AG04450 (cell line): ENCODE data around the gene GRB10. TPM values are rescaled to one million over a fixed set of nuclear protein-coding genes. Genes with fewer than 3 reads are reported as not detected.

Source experiments
- CTCF ChIA-PET: fragments of 300-600, 350-600 bp; formaldehyde crosslinking; extraction: SDS; loops from one replicate; lab custom pipeline; 2022; ENCODE audit warnings: antibody characterized with exemption, inconsistent platforms; lab: Charles Lee
- POLR2A ChIA-PET: fragments of 350-600 bp; formaldehyde crosslinking; extraction: SDS; loops from one replicate; lab custom pipeline; 2021; ENCODE audit warnings: antibody characterized with exemption, inconsistent platforms; lab: Yijun Ruan, JAX
- DNase-seq: peaks from one replicate; pipeline ENCODE4 v3.0.0-alpha.2; 2011; ENCODE audit warnings: low read depth, low spot score
- H3K27ac ChIP-seq: one replicate; pipeline ENCODE4 v1.5.1; 2012; ENCODE audit warnings: low read depth, low read length, control low read depth
- H3K27me3 ChIP-seq: one replicate; pipeline ENCODE4 v1.6.0; 2012; ENCODE audit warnings: low read length; ENCODE audit not compliant: control insufficient read depth, insufficient read depth
- H3K4me3 ChIP-seq: 2 replicates; pipeline ENCODE4 v1.5.1; 2011; ENCODE audit warnings: mild to moderate bottlenecking, low read depth, low read length, control low read depth
- H3K9me3 ChIP-seq: 2 replicates; pipeline ENCODE4 v1.5.1; 2012; ENCODE audit warnings: low read length; ENCODE audit not compliant: control insufficient read depth, insufficient read depth
- polyA plus RNA-seq: library from polyadenylated mRNA; depleted of rRNA; stranded (reverse); fragments of >200 nt; gene quantifications from 2 replicates; pipeline ENCODE4 v1.2.3, GENCODE V29; 2011
- TF ChIP-seq, protein P1 (sequence below): IDR thresholded peaks from 2 replicates; pipeline ENCODE4 v1.5.1; 2011; ENCODE audit warnings: low read depth, low read length, control low read depth, inconsistent platforms

Gene GRB10
- polyA plus RNA-seq, 1 experiment: 8.0 TPM

DNA sequence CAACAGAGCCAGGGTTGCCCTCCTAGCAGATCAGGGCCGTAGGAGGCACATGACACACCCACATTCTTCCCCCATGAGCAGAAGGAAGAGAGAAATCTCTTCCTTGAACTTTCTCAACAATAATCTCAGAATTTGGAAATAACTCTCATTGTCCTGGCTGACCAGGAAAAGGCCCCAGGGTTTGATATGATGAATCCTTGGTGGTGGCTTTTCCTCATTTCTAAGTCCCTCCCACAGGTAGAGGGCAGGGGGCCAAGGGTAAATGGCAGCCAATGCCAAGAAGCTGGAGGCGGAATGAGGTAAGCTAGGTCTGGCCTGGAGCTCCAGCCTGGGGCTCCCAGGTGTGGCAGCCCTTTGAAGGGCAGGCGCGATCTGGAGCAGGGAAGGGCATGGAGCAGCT, 67.8 kb downstream of the GRB10 start:
- Histone ChIP-seq H3K27me3 (no peaks in the 10 kb centered on the region), H3K9me3 (no peaks in the 10 kb centered on the region), H3K4me3 (no peak overlapping the region), H3K27ac (no peak overlapping the region)
- TF ChIP-seq, protein P1, sequence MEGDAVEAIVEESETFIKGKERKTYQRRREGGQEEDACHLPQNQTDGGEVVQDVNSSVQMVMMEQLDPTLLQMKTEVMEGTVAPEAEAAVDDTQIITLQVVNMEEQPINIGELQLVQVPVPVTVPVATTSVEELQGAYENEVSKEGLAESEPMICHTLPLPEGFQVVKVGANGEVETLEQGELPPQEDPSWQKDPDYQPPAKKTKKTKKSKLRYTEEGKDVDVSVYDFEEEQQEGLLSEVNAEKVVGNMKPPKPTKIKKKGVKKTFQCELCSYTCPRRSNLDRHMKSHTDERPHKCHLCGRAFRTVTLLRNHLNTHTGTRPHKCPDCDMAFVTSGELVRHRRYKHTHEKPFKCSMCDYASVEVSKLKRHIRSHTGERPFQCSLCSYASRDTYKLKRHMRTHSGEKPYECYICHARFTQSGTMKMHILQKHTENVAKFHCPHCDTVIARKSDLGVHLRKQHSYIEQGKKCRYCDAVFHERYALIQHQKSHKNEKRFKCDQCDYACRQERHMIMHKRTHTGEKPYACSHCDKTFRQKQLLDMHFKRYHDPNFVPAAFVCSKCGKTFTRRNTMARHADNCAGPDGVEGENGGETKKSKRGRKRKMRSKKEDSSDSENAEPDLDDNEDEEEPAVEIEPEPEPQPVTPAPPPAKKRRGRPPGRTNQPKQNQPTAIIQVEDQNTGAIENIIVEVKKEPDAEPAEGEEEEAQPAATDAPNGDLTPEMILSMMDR: no peak
- DNase-seq: no peak
- ChIA-PET POLR2A (no interaction called here), CTCF (interaction anchor here (1.0 kb wide), 1 partner anchor 297 kb away, joined by 3 read pairs; no protein-coding TSS in a partner anchor)

DNA sequence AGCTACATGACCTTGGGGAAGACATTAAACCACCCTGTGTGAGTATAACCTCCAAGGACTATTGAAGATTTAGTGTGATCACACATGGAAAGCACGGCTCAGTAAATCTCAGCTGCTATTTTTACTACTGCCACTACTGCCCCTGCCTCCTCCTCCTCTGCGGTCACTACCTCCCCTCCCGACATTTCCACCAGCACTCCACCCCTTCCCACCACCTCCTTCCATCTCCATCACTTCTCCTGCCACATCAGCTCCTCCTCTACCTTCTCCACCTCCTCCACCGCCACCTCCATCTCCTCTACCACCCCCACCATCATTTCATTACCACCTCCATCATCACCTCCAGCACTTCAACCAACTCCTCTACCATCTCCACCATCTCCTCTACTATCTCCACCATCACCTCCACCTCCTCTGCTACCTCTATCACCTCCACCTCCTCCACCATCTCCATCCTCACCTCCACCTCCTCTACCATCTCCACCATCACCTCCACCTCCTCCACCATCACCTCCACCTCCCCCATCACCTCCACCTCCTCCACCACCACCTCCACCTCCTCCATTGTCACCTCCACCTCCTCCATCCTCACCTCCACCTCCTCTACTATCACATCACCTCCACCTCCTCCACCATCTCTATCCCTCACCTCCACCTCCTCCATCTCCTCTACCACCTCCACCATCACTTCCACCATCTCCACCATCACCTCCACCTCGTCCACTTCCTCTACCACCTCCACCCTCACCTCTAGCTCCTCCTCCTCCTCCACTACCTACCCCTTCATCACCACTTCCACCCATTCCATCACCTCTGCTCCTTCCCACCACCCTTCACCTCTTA, 69.4 kb downstream of the GRB10 start:
- no peaks in the 10 kb centered on the region for H3K9me3 ChIP-seq
- no peak overlapping the region for H3K27ac ChIP-seq
- ChIA-PET POLR2A (no interaction called here), CTCF (interaction anchor here (0.7 to 1.0 kb wide), 2 partner anchors 66 to 265 kb away, joined by 3 read pairs; no protein-coding TSS in a partner anchor)
- TF ChIP-seq, protein P1: no peak
- no peaks in the 10 kb centered on the region for H3K27me3 ChIP-seq
- no peak overlapping the region for H3K4me3 ChIP-seq
- DNase-seq: no peak

DNA sequence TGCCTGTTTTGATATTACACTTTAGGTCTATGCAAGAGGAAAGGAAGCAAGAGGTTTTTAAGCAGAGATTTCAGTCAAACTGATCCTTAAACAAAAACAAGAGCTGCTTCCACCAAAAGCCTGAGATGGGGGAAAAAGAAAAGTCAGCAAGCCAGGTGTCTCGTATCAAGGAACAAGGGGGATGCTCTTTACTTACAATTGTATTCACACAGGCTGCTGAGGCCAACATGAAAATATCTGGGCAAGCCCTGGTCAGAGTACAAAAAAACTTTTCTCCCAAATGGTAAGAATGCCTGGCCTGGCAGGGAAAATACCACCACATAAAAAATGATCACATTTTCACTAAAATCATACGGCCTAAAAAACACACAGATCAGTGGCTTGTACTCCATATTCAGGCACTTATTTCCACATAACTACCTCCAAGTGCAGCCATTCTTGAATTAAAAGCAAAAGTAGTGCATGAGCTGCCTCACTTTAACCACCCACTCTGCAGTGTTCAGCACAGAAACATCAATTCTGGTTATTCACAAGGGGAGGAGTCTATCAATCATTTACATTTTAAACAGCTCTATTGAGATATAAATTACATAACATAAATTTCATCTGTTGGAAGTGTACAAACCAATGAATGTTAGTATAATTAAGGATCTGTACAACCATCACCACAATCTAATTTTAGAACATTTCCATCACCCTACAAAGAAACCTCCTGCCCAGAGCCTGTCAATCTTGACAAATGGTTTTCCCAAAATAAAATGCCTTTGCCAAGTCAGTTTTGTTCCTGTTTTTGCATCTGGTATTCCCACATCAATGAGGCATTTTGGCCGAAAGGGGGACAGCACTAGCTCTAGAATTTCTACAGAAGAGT, 70.2 kb downstream of the GRB10 start:
- DNase-seq: no peak
- ChIA-PET POLR2A (interaction anchor here (0.8 kb wide), 1 partner anchor 15 kb away, joined by 3 read pairs; no protein-coding TSS in a partner anchor), CTCF (interaction anchor here (0.9 to 1.5 kb wide), 3 partner anchors 23 to 429 kb away, joined by 3 to 8 read pairs (median 3); no protein-coding TSS in a partner anchor)
- Histone ChIP-seq H3K4me3 (no peak overlapping the region), H3K9me3 (no peaks in the 10 kb centered on the region), H3K27ac (no peak overlapping the region), H3K27me3 (no peaks in the 10 kb centered on the region)
- TF ChIP-seq, protein P1: no peak

GRCh38 chr7:50711271-50712175, 71.2 kb downstream of the GRB10 start:
- no peak overlapping the region for H3K4me3 ChIP-seq
- ChIA-PET POLR2A (interaction anchor here (0.8 kb wide), 1 partner anchor 14 kb away, joined by 3 read pairs; no protein-coding TSS in a partner anchor), CTCF (interaction anchor here (0.9 to 1.5 kb wide), 2 partner anchors 24 to 430 kb away, joined by 3 to 8 read pairs; no protein-coding TSS in a partner anchor)
- H3K27me3 ChIP-seq: no peaks in the 10 kb centered on the region
- H3K9me3 ChIP-seq: no peaks in the 10 kb centered on the region
- TF ChIP-seq, protein P1: no peak
- H3K27ac ChIP-seq: no peak overlapping the region
- DNase-seq: no peak
